HG02588 (cell line): ENCODE data around the gene C1orf52.

Experiments used
- ATAC-seq: cut with Tn5 transposase; IDR thresholded peaks from one replicate; pipeline ENCODE4 v1.9.1; 2021; ENCODE audit warnings: mild to moderate bottlenecking, moderate library complexity; ENCODE audit not compliant: unreplicated experiment

Gene C1orf52

DNA sequence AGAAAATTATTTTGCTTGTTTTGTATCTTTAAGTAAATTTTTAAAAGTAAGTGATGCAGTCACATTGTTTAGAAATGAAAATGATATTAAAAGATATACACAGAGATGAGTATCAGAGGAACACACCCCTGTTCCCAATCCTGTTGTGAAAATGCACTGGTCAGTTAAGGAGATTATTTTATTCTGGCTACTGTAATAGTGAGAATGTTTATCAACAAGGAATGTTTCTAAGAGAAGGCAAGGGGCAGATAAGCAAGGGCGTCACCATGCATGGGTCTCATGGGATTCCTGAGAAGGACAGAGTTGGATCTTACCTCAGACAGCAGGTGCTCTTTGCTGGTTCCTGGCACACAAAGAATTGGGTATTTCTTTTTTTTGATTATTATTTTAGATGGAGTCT, 21.8 kb downstream of the C1orf52 start:
- ATAC-seq = no peak

DNA sequence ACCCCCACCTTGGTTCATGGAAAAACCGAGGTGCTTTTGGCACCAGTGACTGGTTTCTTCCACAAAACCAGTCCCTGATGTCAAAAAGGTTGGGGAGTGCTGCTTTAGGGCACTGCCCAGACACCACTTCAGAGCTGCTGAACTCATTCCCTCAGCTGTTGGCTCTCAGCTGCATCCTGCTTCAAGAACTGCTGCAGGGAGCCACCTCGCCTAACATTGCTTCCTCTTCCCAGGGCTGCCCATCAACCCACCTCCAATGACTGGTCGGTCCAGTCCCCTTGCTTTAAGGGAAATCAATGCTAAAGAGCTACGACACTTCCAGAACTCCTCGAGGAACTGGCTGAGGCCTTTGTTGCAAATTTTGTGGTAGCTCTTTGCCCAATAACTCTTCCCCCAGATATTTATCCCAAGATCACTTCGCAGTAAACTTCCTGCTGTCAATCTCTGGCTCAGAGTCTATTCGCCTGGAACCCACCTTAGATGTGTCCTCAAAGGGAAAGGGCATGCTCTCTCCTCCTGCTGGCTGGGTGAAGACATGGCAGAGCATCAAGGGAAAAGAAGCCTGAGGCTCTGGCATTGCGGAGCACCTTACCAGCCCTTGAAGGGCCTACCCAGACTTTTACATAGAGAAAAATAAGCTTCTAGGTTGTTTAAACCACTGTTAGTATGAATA, 29.0 kb downstream of the C1orf52 start:
- no peak for ATAC-seq

DNA sequence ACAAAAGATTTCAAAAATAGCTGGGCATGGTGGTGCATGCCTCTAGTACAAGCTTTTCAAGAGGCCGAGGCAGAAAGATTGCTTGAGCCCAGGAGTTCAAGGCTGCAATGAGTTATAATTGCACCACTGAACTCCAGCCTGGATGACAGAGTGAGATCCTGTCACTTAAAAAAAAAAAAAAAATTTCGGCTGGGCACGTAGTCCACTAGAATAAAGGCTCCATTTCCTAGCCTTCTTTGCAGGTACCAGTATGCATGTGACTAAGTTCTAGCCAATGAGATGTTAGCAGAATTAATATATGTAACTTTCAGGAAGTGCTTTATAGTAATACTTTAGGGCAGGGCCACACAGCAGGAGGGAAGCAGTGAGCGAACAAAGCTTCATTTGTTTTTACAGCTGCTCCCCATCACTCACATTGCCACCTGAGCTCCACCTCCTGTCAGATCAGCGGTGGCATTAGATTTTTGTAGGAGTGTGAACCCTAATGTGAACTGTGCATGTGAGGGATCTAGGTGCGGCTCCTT, 29.8 kb downstream of the C1orf52 start:
- no peak for ATAC-seq

DNA sequence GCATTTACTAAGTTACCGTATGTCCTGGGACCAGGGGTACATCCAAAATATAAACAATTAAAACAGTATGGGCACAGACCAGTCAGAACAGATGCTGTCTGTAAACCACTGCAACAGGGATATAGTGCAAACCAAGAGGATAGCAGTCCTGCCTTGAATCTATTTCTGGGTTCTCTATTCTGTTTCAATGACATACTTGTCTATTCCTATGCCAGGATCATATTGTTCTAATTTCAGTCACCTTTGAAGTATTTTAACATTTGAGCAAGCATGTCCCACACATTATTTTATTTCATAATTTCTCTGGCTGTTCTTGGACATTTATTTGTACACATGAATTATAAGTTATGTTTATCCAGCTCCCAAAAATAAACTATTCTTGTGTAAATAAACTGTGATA, 30.5 kb downstream of the C1orf52 start:
- no peak for ATAC-seq

DNA sequence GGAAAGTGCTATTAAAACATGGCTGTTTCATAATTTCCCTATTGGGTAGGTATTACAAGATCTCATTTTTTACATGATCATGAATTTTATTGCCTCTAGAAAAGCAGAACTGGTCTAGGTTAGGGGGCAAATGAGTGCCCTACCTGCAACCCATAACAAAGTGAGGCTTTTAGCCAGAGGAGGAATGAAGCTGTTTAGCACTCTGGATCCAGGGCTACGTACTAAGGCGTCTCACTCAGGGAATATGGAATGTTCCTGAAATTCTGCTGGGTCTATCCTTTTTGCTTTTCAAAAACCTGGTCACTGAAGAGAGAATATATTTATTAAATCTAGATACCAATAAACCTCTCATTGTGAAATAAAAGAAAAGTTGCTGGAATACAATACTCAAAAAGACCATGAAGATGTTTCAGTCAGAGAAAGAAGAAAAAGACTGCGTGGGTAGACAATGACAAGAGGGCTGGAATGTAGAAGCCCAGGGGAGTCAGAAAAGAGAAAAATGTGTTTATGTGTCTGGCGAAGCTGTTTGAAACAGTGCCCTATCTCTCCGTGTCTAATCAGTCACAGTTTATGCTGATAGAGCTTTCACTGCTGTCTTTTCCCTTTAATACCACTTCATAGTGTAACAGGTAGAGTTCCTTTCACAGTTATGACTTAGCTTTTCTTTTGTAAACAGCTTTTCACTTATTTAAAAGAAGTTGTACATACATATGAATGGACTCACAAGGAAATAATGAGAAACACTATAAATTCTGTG, 33.7 kb downstream of the C1orf52 start:
- ATAC-seq = no peak

DNA sequence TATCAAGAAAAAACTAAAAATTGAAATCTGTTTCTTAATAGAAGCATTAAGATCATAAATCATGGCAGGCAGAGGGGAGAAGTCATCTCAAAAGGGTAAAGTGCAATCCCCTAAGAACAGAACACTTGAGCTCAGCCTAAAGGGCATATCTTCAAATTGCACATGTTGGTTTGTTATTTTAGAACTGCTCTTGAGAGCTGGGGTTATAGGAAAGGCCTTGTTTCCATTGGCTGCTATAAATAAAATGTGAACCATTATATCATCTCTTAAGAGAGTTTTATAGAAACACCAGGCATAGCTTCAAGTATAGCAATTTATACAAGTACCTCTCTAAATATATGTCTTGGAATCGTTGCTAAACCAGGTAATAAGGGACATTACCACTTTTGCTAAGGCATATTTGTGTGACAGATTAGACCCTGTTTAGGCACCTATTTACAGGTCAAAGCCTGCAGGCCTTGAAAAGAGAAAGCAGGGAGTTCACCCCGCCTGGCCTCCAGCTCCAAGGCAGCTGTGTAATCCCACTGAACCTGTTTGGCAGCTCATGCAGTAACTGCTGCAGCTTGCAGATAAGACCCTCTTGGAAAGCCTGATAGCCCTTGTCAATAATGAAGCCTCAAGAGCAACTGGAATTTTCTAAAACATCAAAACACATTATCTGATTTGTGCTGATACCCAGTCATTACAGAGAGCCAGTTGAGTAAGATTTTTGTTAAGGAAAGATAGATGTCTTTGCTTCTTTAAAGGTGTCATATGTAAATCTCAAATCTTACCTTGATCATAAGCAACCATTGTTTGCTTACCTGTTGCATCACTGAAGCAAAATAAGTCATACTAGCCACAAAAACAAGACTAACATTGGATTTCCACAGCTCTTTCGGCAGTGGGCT, 34.5 kb downstream of the C1orf52 start:
- no peak for ATAC-seq

DNA sequence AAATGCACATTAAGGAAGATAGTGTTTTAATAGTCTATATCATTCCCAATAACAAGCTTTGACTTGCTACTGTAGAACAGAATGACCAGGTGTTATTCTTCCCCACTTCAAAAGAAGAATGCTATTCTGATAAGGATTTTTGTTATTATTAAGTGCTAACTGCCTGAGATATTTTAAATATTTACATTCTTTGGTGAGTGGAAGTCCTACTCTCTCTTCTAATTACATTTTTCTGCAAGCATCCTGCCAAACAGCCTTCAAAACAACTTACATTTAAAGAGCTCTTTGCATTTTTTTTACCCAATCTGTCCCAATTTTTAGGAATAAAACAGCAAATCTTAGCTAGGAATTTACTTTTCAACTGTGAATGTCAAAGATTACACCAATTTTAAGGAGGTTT, 35.2 kb downstream of the C1orf52 start:
- ATAC-seq = no peak

DNA sequence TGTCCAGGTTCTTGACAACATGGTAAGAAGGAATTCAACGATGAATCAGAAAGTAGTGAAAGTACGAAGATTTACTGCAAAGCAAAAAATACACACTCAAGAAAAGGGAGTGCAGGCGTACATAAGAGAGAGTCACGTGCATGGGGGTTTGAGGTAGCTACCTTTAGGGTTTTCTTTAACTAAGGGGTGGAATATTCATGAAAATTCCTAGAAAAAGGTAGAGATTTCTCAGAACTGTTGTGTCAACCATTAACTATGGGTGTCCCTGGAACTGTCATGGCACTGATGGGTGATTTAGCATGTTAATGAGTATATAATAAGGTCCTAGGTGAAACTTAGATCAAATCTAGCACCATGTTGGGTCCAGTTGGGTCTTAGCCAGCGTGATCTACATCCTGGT, 36.1 kb downstream of the C1orf52 start:
- no peak for ATAC-seq

DNA sequence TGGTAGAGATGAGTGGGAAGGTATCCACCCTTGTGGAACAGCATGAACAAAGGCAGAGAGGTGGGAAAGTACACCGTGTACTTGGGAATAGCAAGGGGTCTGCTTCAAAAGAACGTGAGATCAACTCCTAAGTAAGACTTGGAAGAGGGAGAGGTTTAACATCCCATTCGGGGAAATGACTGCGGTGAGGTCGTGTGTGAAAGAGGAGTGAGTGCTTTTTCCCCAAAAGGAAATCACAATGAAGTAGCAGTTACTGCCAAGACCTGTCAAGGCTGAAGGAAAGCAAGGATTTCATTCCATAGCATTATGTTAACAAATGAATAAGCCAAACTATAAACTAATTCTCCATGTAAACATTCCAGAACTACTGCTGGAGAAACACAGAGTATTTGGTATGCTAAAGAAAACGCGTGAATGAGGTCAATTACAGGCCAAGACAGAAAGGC, 38.7 kb downstream of the C1orf52 start:
- ATAC-seq = no peak

DNA sequence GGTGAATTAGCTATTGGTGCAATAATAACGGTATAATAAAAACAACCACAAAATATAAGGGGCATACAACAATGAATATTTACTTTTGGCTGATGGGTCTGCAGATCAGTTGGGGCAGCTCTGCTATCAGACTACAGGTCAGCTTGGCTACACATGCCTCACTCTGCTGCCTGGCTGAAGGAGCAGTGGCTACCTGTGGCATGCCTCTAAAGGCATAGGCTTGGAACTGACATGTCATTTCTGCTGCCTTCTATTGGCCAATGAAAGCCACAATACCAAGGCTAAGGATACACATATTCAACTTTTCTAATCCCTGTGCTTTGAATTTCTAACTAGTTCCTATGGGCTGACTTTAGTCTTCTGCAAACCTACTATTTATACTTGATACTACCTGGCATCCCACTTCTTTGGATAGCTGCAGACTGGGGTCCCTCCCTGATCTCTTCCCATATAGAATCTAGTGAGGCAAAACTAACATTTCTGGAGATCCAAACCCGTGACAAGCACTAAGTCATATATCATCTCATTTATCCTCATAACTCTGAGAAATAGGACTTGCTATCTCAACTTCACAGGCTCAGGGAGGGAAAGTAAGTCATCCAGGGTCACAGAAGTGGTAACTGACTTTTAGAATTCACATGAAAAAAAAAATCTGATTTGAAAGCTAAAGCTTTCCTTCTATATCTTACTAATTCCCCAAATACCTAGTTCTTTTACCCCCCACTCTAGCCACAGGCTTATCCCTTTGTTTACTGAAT, 39.4 kb downstream of the C1orf52 start:
- no peak for ATAC-seq

DNA sequence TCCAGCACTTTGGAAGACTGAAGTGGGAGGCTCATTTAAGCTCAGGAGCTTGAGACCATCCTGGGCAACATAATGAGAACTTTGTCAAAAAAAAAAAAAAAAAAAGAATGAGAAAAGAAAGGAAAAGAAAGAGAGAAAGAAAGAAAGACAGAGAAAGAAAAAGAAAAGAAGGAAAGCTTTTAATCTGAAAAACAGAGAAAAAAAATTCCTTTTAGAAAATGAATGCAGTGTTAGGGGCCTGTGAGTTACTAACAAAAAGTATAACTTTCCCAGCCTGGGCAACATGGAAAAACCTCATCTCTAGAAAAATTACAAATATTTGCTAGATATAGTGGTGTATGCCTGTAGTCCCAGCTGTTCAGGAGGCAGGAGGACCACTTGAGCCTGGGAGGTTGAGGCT, 42.8 kb downstream of the C1orf52 start:
- ATAC-seq = no peak

DNA sequence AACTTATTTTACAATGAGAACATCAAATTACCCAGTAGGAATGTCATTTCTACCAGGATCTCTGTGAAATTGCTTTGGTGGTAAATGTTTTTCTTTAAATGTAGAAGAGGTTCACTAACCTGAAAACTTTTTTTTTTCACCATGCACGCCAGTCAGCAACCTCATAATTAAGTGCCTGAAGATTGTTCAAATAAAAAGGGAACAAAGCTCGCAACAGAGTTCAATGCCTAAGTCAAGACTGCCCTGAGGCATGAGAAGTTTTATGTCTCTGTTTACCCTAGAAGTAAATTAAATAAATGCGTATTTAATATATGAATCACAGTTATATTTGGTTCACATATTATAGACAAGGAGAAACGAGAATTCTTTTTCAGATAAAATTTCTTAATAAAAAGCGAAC, 44.8 kb downstream of the C1orf52 start:
- no peak for ATAC-seq

DNA sequence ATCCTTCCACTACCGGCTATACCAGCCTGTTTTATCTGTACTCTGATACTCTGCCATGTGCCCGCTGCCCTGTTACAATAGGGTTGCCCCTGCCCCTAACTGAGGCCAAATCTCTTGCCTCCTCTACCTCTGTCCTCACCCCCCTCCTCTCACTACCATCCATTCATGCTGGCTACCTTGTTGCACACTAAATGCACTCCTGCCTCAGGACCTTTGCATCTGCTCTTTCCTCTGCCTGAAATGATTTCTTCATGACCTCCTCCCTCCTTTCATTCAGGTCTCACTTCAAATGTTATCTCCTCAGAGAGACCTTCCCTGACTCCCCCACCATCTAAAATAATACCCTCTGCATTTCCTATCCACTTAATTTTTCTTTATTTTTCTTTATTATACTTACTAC, 51.0 kb downstream of the C1orf52 start:
- no peak for ATAC-seq

DNA sequence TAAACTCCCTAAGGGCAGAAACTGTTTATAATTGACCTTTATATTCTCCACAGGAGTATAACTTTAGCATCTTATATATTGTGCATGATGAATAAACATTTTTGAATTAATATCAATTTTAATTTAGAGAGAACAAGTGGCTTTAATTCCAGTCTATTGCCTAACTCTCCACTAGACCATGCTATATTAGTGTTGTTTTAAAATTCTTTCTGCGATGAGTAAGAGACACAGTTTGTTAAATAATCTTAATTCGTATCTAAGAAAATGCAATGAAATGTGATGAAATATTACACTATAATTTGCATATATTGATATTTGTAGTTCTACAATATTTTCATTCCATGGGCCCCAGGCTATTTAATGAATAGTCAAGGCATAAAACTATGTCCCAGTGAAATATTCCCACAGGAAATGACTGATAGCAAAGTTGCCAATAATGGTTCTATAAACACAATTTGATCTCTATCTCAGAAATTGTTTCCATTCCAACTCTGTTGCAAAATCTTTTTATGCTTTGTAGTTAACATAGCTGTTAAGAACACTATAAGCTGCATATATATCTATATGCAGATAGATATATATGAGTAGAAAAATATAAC, 55.8 kb downstream of the C1orf52 start:
- no peak for ATAC-seq

DNA sequence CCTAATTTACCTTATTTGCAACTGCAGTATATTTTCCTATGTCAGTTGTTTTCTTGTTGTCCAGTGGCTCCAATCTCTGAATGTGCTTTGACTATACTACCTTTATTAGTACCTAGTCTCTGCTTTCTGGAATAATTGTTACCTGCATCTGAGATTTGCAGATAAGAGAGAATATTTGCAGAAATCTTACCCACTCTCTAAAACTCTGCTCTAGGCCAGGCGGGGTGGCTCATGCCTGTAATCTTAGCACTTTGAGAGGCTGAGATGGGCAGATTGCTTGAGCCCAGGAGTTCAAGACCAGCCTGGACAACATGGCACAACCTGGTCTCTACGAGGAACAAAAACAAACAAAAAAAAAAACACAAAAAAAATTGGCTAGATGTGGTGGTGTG, 56.6 kb downstream of the C1orf52 start:
- ATAC-seq = no peak

DNA sequence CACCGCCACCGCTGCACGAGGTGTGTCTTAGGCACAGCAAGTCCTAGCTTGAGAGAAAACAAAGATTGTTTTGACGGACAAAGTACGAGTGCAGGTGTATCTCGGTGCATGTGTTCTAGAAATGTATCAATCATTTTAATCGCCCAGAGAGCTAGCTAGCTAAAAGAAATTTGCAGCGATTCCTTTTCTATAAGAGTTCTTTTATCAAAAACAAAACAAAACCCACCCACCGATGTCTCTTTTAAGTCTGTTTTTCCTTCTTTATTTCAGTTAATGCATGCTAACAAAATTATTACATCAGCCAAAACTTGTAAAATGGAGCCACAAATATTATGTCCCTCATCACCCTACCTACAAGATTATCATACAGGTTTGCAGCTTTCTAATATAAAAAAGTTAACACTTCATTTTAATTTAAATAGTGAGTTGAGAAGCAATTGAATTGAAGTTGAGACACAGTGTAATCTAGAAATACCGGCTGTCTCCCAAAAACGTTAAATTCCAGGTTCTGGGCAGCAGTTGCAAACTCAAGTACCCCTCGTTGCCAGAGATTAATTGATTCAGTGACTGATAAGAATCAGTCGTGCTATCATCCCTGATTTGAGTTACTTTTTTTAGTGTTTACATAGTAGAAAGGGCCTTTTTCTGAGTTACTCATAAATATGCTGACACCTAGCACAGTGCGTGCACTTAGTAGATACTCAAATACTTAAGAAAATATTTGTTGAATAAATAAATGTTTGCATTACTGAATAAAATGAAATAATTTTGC, 57.2 kb downstream of the C1orf52 start:
- ATAC-seq = no peak

DNA sequence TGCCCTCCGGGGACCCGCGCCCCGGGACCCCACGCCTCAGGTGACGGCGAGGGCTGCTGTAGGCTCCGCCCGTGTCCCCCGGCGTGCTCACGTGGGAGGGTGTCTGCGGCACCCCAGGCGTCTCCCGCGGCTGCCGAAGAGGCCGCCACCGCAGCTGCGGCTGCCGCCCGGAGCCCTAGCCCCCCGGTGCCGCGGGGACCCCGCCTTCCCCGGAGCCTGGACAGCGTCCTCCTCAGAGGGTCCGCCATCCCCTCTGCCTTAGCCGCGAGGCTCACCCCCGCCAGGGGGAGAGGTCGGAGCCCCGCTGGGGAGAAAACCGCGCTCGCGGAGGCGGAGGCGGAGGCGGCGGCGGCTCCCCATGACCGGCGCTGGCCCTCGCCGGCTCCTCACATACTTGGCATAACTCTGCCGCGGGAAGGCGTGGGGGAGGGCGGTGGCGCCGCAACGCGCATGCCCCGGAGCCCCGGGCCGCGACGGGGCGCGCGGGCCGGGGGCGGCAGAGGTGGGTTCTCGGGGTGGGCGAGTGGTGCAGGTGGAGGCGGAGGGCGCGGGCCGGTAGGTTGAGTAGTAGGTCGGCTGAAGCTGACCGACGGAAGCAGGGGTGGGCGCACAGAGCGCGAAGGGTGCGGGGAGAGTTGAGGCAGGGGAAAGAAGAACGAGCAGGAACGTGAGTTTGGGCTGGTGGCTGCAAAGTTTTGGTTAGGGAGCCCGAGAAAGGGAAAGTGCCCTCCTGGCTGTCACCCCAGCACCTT, 57.9 kb downstream of the C1orf52 start:
- ATAC-seq = peak; percentile 47

DNA sequence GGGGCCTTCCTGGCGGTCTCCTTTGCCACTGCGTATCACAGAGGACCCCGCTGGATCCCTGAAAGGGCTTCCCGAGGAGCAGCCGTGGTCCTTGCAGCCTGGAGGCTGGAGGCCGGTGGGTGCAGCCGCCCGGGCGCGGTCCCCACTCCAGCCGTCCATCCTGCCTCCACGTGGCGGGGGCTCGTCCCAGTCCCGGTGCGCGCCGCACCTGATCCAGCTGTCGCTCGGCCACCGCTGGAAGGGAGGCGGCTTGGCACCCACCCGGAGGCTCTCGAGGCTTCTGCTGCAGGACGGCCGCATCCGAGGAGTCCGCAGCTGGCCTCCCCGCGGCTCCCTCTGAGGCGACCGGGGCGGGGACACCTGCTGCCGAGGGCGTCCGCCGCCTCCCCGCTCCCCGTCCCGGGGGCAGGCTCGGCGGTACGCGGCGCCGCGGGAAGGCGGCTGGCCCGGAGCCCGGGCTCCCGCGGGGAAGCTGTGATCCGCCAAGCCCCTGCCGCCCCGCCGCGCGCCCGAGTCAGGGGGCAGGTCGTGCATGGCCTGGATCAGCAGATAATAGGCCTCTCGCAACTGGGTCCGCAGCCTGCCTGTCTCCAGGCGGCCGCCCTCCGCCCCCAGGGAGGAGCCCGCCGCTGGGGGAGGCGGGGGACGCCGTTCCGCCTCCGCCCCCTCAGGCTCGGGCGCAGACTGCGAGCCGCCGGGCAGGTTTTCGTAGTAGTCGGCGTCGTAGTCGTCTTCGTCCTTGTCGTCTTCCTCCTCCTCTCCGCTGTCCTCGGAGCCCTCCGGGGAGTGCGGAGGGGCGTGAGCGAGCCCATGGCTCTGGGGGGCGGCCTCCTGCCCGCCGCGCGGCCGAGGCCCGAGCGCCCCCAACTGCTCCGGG, 58.8 kb downstream of the C1orf52 start, which contains the start of gene SYDE2:
SYDE2 (minus strand) TSS at position 554 of the 877 bp plus-strand sequence; CDS start at position 534, 20 bp downstream.
- ATAC-seq = peak; percentile 85
